ENCODE measurements around the gene TIMP1. TPM values are rescaled to one million over a fixed set of nuclear protein-coding genes. Genes with fewer than 3 reads are reported as not detected.
A peak's percentile ranks its signal among the peaks of the same experiment; 100 is the strongest.

TIMP1 gene
- total RNA-seq, 3 donors from 2014 or later (not counting 1 experiment from before 2014, with no cell fraction given): 50.9 to 71.3 (median 68.6) TPM

- no peak overlapping the region for H3K4me3 ChIP-seq (ENCODE audit: low read length)
- WGBS (ENCODE audit: insufficient coverage): 74% methylated on average over 8 of the region's 16 CpGs
- H3K36me3 Mint-ChIP-seq: no peaks in the 10 kb centered on the region
- H3K27me3 Mint-ChIP-seq (ENCODE audit: low read depth in 2 of 2): peaks cover 0 to 5% of the 10 kb centered on the region in 2 donors
- ATAC-seq (no peak), DNase-seq (no peak)
- no peak overlapping the region for H3K27ac Mint-ChIP-seq
- H3K4me1 Mint-ChIP-seq: peaks cover 17 to 28% of the 10 kb centered on the region in 2 donors
- intact Hi-C loops (cut with micrococcal nuclease): no loop called here
- H3K9me3 Mint-ChIP-seq: no peaks in the 10 kb centered on the region
- TF ChIP-seq CTCF (IDR thresholded peaks at IDR 0.05): no peak
- H3K4me3 Mint-ChIP-seq: no peak overlapping the region
- no peak overlapping the region for H3K27ac ChIP-seq (ENCODE audit: low read length)
- no peaks in the 10 kb centered on the region for H3K36me3 ChIP-seq (ENCODE audit: control insufficient read depth, insufficient read depth, low read length)
- H3K27me3 ChIP-seq (ENCODE audit: control insufficient read depth, insufficient read depth, low read length): no peaks in the 10 kb centered on the region
- no peaks in the 10 kb centered on the region for H3K9me3 ChIP-seq (ENCODE audit: control insufficient read depth, insufficient read depth, low read length)
- H3K4me1 ChIP-seq (ENCODE audit: control insufficient read depth, insufficient read depth, low read length): peaks cover 31% of the 10 kb centered on the region
These were observed 3.5 kb upstream of the TIMP1 start for GRCh38 chrX:47578692-47579091.

- 47% methylated on average over 7 of the region's 9 CpGs for whole genome bisulfite sequencing (ENCODE audit: insufficient coverage)
- H3K36me3 ChIP-seq (ENCODE audit: control insufficient read depth, insufficient read depth, low read length): no peaks in the 10 kb centered on the region
- Mint-ChIP-seq H3K27me3 (ENCODE audit: low read depth in 2 of 2) (peaks cover 0 to 5% of the 10 kb centered on the region in 2 donors), H3K4me1 (peaks cover 20 to 34% of the 10 kb centered on the region in 2 donors), H3K36me3 (no peaks in the 10 kb centered on the region), H3K9me3 (no peaks in the 10 kb centered on the region), H3K27ac (peak overlapping the region in 1 of 2 donors; percentile 16), H3K4me3 (no peak overlapping the region)
- H3K27me3 ChIP-seq (ENCODE audit: control insufficient read depth, insufficient read depth, low read length): no peaks in the 10 kb centered on the region
- H3K27ac ChIP-seq (ENCODE audit: low read length): no peak overlapping the region
- DNase-seq (peak in 1 of 2 donors; percentile 36), ATAC-seq (no peak)
- TF ChIP-seq CTCF (IDR thresholded peaks at IDR 0.05): no peak
- H3K4me3 ChIP-seq (ENCODE audit: low read length): no peak overlapping the region
- intact Hi-C loops (cut with micrococcal nuclease): no loop called here
- H3K9me3 ChIP-seq (ENCODE audit: control insufficient read depth, insufficient read depth, low read length): no peaks in the 10 kb centered on the region
- peaks cover 30% of the 10 kb centered on the region for H3K4me1 ChIP-seq (ENCODE audit: control insufficient read depth, insufficient read depth, low read length)
These were observed 2.7 kb upstream of the TIMP1 start for GRCh38 chrX:47579537-47579936.

- Mint-ChIP-seq H3K27me3 (ENCODE audit: low read depth in 2 of 2) (peaks cover 0 to under 1% of the 10 kb centered on the region in 2 donors), H3K4me1 (peaks cover 20 to 39% of the 10 kb centered on the region in 2 donors), H3K36me3 (no peaks in the 10 kb centered on the region), H3K27ac (peak overlapping the region in 1 of 2 donors; percentile 88), H3K9me3 (no peaks in the 10 kb centered on the region), H3K4me3 (peak overlapping the region; percentile 61)
- TF ChIP-seq CTCF (IDR thresholded peaks at IDR 0.05): no peak
- Histone ChIP-seq H3K4me3 (ENCODE audit: low read length) (no peak overlapping the region), H3K27me3 (ENCODE audit: control insufficient read depth, insufficient read depth, low read length) (no peaks in the 10 kb centered on the region), H3K4me1 (ENCODE audit: control insufficient read depth, insufficient read depth, low read length) (peaks cover 29% of the 10 kb centered on the region), H3K9me3 (ENCODE audit: control insufficient read depth, insufficient read depth, low read length) (no peaks in the 10 kb centered on the region), H3K27ac (ENCODE audit: low read length) (no peak overlapping the region), H3K36me3 (ENCODE audit: control insufficient read depth, insufficient read depth, low read length) (no peaks in the 10 kb centered on the region)
- intact Hi-C loops (cut with micrococcal nuclease): loop anchor here (5.0 kb wide), 1 partner anchor 36 kb away; no protein-coding TSS in a partner anchor
- WGBS (ENCODE audit: insufficient coverage): 36% methylated on average over 7 of the region's 8 CpGs
- DNase-seq (no peak), ATAC-seq (no peak)
These were observed 1.1 kb downstream of the TIMP1 start for GRCh38 chrX:47583240-47583861.

- DNase-seq (no peak), ATAC-seq (no peak)
- no peaks in the 10 kb centered on the region for H3K9me3 Mint-ChIP-seq
- no peak overlapping the region for H3K27ac Mint-ChIP-seq
- no peak overlapping the region for H3K27ac ChIP-seq (ENCODE audit: low read length)
- H3K36me3 Mint-ChIP-seq: no peaks in the 10 kb centered on the region
- H3K4me3 ChIP-seq (ENCODE audit: low read length): no peak overlapping the region
- no peak for TF ChIP-seq CTCF (IDR thresholded peaks at IDR 0.05)
- no peaks in the 10 kb centered on the region for H3K27me3 ChIP-seq (ENCODE audit: control insufficient read depth, insufficient read depth, low read length)
- intact Hi-C loops (cut with micrococcal nuclease): loop anchor here (5.0 kb wide), 1 partner anchor 37 kb away; no protein-coding TSS in a partner anchor
- 81% methylated on average over 4 of the region's 6 CpGs for WGBS (ENCODE audit: insufficient coverage)
- H3K27me3 Mint-ChIP-seq (ENCODE audit: low read depth in 2 of 2): no peaks in the 10 kb centered on the region
- H3K4me3 Mint-ChIP-seq: no peak overlapping the region
- no peaks in the 10 kb centered on the region for H3K36me3 ChIP-seq (ENCODE audit: control insufficient read depth, insufficient read depth, low read length)
- H3K4me1 ChIP-seq (ENCODE audit: control insufficient read depth, insufficient read depth, low read length): peaks cover 29% of the 10 kb centered on the region
- H3K9me3 ChIP-seq (ENCODE audit: control insufficient read depth, insufficient read depth, low read length): no peaks in the 10 kb centered on the region
- peaks cover 20 to 39% of the 10 kb centered on the region in 2 donors for H3K4me1 Mint-ChIP-seq
These were observed 2.5 kb downstream of the TIMP1 start for GRCh38 chrX:47584714-47585113.

All from natural killer cell (primary cell).